Measurements from ENCODE around the gene ERO1A. TPM values are rescaled to one million over a fixed set of nuclear protein-coding genes. Genes with fewer than 3 reads are reported as not detected.
A peak's percentile ranks its signal among the peaks of the same experiment; 100 is the strongest.

ERO1A gene
- total RNA-seq, 2 donors from 2014 or later = 32.6 to 63.8 TPM

DNA sequence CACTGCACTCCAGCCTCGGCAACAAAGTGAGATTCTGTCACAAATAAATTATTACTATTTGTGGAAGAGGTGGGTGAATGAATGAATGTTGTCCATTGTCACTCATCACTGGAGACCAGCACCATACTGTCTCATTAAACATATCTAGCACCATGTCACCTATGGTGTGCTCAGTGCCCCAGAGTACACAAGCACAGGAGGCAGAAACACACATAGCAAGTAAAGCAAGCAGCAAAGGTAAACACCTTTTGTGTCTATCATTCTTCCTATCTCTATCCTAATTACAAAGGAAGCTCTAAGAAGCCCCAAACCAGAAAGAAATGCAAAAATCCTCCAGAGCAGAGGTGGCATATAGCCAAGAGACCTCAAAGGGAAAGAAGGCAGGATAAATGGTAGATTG lies 9.2 kb downstream of the ERO1A start:
- H3K4me3 ChIP-seq = no peak overlapping the region
- no peaks in the 10 kb centered on the region for H3K36me3 ChIP-seq
- no peaks in the 10 kb centered on the region for H3K9me3 ChIP-seq
- H3K27me3 ChIP-seq (replicated peaks; ENCODE audit: insufficient read depth) = no peaks in the 10 kb centered on the region
- no peak for ATAC-seq (ENCODE audit: insufficient number of reproducible peaks, low FRiP score, low read depth)
- DNase-seq (ENCODE audit: low spot score) = no peak
- peaks cover 5% of the 10 kb centered on the region in 2 donors for H3K4me1 ChIP-seq (ENCODE audit: control insufficient read depth in 1 of 2, low read depth in 2 of 2)
- no peak overlapping the region for H3K27ac ChIP-seq
- no peak for TF ChIP-seq CTCF (IDR thresholded peaks at IDR 0.05)

- H3K27ac ChIP-seq = no peak overlapping the region
- no peak overlapping the region for H3K4me3 ChIP-seq
- DNase-seq (ENCODE audit: low spot score) (no peak), ATAC-seq (ENCODE audit: insufficient number of reproducible peaks, low FRiP score, low read depth) (no peak)
- no peaks in the 10 kb centered on the region for H3K27me3 ChIP-seq (replicated peaks; ENCODE audit: insufficient read depth)
- H3K4me1 ChIP-seq (ENCODE audit: control insufficient read depth in 1 of 2, low read depth in 2 of 2) = peaks cover 5% of the 10 kb centered on the region in 2 donors
- TF ChIP-seq CTCF (IDR thresholded peaks at IDR 0.05) = no peak
- no peaks in the 10 kb centered on the region for H3K9me3 ChIP-seq
- peaks cover 4% of the 10 kb centered on the region for H3K36me3 ChIP-seq
Measured at GRCh38 chr14:52683985-52684520, 11.3 kb downstream of the ERO1A start.

DNA sequence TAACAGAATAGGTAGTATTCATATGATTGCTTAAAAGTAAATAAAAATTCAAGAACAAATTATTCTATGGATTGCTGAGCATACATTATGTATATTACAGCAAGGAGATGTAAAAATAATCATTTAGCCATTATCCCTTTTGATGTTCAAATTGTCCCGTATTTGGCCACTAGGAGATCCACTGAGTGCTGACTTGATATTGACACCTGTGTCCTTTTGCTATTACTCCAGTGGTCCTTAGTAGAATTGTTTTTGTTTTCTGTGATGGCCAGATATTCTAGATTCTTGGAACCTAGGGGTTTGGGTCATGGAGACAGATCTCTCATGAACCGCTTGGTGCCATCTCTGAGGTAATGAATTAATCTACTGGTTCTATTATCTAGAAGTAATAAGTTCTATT lies 16.8 kb downstream of the ERO1A start:
- DNase-seq (ENCODE audit: low spot score) (no peak), ATAC-seq (ENCODE audit: insufficient number of reproducible peaks, low FRiP score, low read depth) (no peak)
- peaks cover 4% of the 10 kb centered on the region for H3K36me3 ChIP-seq
- no peak overlapping the region for H3K4me3 ChIP-seq
- no peaks in the 10 kb centered on the region for H3K27me3 ChIP-seq (replicated peaks; ENCODE audit: insufficient read depth)
- no peaks in the 10 kb centered on the region for H3K9me3 ChIP-seq
- no peaks in the 10 kb centered on the region for H3K4me1 ChIP-seq (ENCODE audit: control insufficient read depth in 1 of 2, low read depth in 2 of 2)
- H3K27ac ChIP-seq = no peak overlapping the region
- peak; percentile 8 for TF ChIP-seq CTCF (IDR thresholded peaks at IDR 0.05)

GRCh38 chr14:52663850-52664249 lies 31.5 kb downstream of the ERO1A start:
- no peak for ATAC-seq (ENCODE audit: insufficient number of reproducible peaks, low FRiP score, low read depth)
- Histone ChIP-seq H3K27ac (no peak overlapping the region), H3K27me3 (replicated peaks; ENCODE audit: insufficient read depth) (no peaks in the 10 kb centered on the region), H3K36me3 (peaks cover 7% of the 10 kb centered on the region), H3K9me3 (no peaks in the 10 kb centered on the region), H3K4me1 (ENCODE audit: control insufficient read depth in 1 of 2, low read depth in 2 of 2) (no peaks in the 10 kb centered on the region), H3K4me3 (no peak overlapping the region)
- no peak for DNase-seq (ENCODE audit: low spot score)
- no peak for TF ChIP-seq CTCF (IDR thresholded peaks at IDR 0.05)

DNA sequence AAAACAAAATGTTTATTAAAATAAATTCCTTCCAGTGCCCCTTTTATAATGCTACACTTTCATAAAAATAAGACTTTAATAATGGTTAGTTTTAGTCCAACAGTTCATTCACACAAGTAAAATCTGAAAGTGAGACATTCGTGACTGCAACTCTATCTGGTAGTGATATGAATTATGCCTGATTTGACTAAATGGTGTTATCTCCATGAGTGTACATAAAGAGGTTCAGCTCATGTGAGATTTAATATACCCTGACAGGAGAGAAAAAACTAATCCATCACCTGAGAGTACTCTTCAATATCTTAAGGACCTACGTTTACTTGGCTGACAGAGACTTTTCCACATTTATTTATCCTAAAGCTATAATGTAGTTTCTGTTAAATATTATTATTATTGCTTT lies 34.0 kb downstream of the ERO1A start:
- H3K27ac ChIP-seq = no peak overlapping the region
- H3K4me1 ChIP-seq (ENCODE audit: control insufficient read depth in 1 of 2, low read depth in 2 of 2) = no peaks in the 10 kb centered on the region
- no peak for DNase-seq (ENCODE audit: low spot score)
- H3K36me3 ChIP-seq = peaks cover 7% of the 10 kb centered on the region
- H3K4me3 ChIP-seq = no peak overlapping the region
- no peak for TF ChIP-seq CTCF (IDR thresholded peaks at IDR 0.05)
- no peaks in the 10 kb centered on the region for H3K9me3 ChIP-seq
- no peaks in the 10 kb centered on the region for H3K27me3 ChIP-seq (replicated peaks; ENCODE audit: insufficient read depth)
- no peak for ATAC-seq (ENCODE audit: insufficient number of reproducible peaks, low FRiP score, low read depth)

All from thoracic aorta (tissue), 2 donors.